Activated naive CD4-positive, alpha-beta T cell treated with anti-CD3 and anti-CD28 coated beads, Interleukin-2, amount 10 ng/mL, durations not matched to agents 7 days and 5 days (primary cell): ENCODE results near the gene LPP.
A peak's percentile ranks its signal among the peaks of the same experiment; 100 is the strongest.

ENCODE experiments used
- CTCF ChIA-PET: fragments of 350-600 bp; sonication (Branson Sonifier 250); formaldehyde crosslinking; loops from one replicate; lab custom pipeline; 2021; ENCODE audit warnings: antibody characterized with exemption; lab: Charles Lee
- DNase-seq: peaks from one replicate; pipeline ENCODE4 v3.0.0-alpha.2; 2020
- H3K27ac Mint-ChIP-seq: one replicate; pipeline ENCODE4 v1.8.0; 2021; ENCODE audit warnings: mild to moderate bottlenecking, moderate library complexity, mixed read lengths
- H3K27me3 Mint-ChIP-seq: one replicate; pipeline ENCODE4 v1.8.0; 2021; ENCODE audit warnings: mild to moderate bottlenecking, mixed read lengths
- H3K36me3 Mint-ChIP-seq: one replicate; pipeline ENCODE4 v1.8.0; 2021; ENCODE audit warnings: mixed read lengths
- H3K4me1 Mint-ChIP-seq: one replicate; pipeline ENCODE4 v1.8.0; 2021; ENCODE audit warnings: mixed read lengths
- H3K4me3 Mint-ChIP-seq: one replicate; pipeline ENCODE4 v1.8.0; 2021; ENCODE audit warnings: mild to moderate bottlenecking, moderate library complexity, mixed read lengths
- H3K9me3 Mint-ChIP-seq: one replicate; pipeline ENCODE4 v1.8.0; 2021; ENCODE audit warnings: mixed read lengths

The LPP gene

GRCh38 chr3:188200481-188200880 lies 46.5 kb downstream of the LPP start:
- H3K27me3 Mint-ChIP-seq: no peaks in the 10 kb centered on the region

DNA sequence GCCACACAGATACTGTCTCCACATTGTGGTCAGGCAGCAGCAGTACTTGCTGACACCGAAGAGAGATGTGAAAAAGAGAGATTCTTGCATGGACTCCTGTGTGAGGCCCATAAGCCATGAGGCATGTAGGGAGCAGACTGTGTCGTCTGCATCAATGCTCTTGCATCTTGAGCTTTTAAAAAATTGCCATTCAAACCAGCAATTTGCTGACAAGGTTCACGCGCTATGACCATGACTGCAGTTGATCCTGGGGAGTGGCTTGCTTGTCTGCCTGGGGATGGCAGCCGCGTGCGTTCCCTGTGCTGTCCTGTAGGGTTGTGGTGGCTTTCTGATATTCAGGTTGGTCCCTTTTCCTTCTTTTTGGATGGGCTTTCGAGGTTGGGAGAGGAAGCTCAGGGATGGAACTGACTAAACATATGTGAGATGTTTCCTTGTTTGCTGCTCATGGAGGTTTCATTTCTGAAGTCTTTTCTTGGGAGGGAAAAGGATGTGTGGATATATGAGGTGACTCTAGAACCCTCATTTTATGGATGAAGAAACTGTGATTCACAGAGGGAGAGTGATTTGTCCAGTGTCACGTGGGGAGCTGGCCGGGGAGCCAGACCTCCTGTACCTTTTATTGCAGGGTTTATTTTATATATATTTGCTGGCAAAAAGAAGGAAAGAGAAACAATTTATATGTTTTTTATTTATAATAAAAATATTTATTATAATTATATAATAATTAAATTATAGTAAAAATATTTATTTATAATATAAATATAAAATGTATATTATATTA lies 48.6 kb downstream of the LPP start:
- CTCF ChIA-PET: interaction anchor here (1.0 kb wide), 1 partner anchor 463 kb away, joined by 3 read pairs; no protein-coding TSS in a partner anchor
- no peaks in the 10 kb centered on the region for H3K9me3 Mint-ChIP-seq
- no peak overlapping the region for H3K27ac Mint-ChIP-seq
- peaks cover 11% of the 10 kb centered on the region for H3K4me1 Mint-ChIP-seq
- H3K36me3 Mint-ChIP-seq: peaks cover 22% of the 10 kb centered on the region
- H3K4me3 Mint-ChIP-seq: no peak overlapping the region
- peak; percentile 54 for DNase-seq
- H3K27me3 Mint-ChIP-seq: no peaks in the 10 kb centered on the region

More at GRCh38 chr3:188200481-188200880, 46.5 kb downstream of the LPP start:
- DNase-seq: no peak
- Mint-ChIP-seq H3K36me3 (peaks cover 26% of the 10 kb centered on the region), H3K4me1 (peaks cover 21% of the 10 kb centered on the region), H3K27ac (no peak overlapping the region), H3K4me3 (no peak overlapping the region), H3K9me3 (no peaks in the 10 kb centered on the region)
- CTCF ChIA-PET: no interaction called here

- DNase-seq: no peak
- no peak overlapping the region for H3K27ac Mint-ChIP-seq
- CTCF ChIA-PET: no interaction called here
- no peak overlapping the region for H3K4me3 Mint-ChIP-seq
- H3K27me3 Mint-ChIP-seq: no peaks in the 10 kb centered on the region
- peaks cover 34% of the 10 kb centered on the region for H3K36me3 Mint-ChIP-seq
- H3K4me1 Mint-ChIP-seq: peaks cover 9% of the 10 kb centered on the region
- no peaks in the 10 kb centered on the region for H3K9me3 Mint-ChIP-seq
Measured at GRCh38 chr3:188204526-188204925, 50.6 kb downstream of the LPP start.

DNA sequence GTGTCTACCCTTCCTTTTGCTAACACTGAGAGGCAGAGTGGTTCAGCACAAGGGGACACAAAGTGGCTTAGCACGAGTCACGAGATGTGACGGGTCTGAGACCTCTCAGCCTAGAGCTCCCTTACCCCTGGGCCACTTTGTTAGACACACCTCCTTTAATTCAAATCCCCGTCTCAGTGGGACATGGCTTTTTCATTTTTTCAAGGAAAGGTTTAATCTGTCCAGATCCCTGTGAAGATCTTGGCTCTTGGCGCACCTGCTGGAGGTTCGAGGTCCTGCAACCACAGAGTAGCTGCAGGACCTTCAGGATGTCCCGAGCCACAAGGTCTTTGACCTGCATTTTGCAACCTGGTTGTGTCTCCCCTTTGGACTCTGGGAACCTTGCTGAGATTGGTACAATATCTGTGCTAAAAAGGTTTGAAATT lies 52.0 kb downstream of the LPP start:
- DNase-seq: no peak
- H3K4me3 Mint-ChIP-seq: no peak overlapping the region
- H3K27me3 Mint-ChIP-seq: no peaks in the 10 kb centered on the region
- no peak overlapping the region for H3K27ac Mint-ChIP-seq
- H3K9me3 Mint-ChIP-seq: no peaks in the 10 kb centered on the region
- H3K4me1 Mint-ChIP-seq: peaks cover 9% of the 10 kb centered on the region
- CTCF ChIA-PET: interaction anchor here (0.6 to 1.0 kb wide), 3 partner anchors 14 to 909 kb away, joined by 3 to 4 read pairs (median 3); no protein-coding TSS in a partner anchor
- H3K36me3 Mint-ChIP-seq: peaks cover 45% of the 10 kb centered on the region

DNA sequence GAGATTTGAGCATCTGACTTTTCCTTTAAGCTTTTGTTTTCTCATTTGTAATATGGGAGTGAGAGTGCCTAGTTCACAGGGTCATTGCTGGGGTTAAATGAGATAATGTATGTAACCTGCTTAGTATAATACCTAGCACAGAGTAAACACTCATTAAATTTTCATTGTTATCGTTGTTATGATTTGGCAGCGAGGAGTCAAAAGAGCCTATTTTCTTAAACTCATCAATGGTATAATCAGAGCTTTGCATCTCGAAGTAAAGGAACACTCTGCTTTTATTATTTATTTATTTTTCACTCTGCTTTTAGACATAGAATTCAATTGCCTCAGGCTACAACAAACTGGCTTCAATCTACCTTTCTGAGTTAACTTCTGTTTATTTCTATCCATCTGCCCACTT lies 52.8 kb downstream of the LPP start:
- peaks cover 48% of the 10 kb centered on the region for H3K36me3 Mint-ChIP-seq
- no peak overlapping the region for H3K4me3 Mint-ChIP-seq
- CTCF ChIA-PET: no interaction called here
- no peaks in the 10 kb centered on the region for H3K9me3 Mint-ChIP-seq
- peaks cover 11% of the 10 kb centered on the region for H3K4me1 Mint-ChIP-seq
- no peak for DNase-seq
- H3K27ac Mint-ChIP-seq: no peak overlapping the region
- H3K27me3 Mint-ChIP-seq: no peaks in the 10 kb centered on the region

GRCh38 chr3:188207941-188208515 lies 54.1 kb downstream of the LPP start:
- peaks cover 48% of the 10 kb centered on the region for H3K36me3 Mint-ChIP-seq
- H3K4me3 Mint-ChIP-seq: no peak overlapping the region
- CTCF ChIA-PET: no interaction called here

GRCh38 chr3:188208516-188208981 lies 54.6 kb downstream of the LPP start:
- H3K9me3 Mint-ChIP-seq: no peaks in the 10 kb centered on the region
- CTCF ChIA-PET: no interaction called here
- no peak for DNase-seq

More at GRCh38 chr3:188207941-188208515, 54.1 kb downstream of the LPP start:
- Mint-ChIP-seq H3K4me1 (peaks cover 11% of the 10 kb centered on the region), H3K9me3 (no peaks in the 10 kb centered on the region), H3K27me3 (no peaks in the 10 kb centered on the region), H3K27ac (no peak overlapping the region)
- no peak for DNase-seq

DNA sequence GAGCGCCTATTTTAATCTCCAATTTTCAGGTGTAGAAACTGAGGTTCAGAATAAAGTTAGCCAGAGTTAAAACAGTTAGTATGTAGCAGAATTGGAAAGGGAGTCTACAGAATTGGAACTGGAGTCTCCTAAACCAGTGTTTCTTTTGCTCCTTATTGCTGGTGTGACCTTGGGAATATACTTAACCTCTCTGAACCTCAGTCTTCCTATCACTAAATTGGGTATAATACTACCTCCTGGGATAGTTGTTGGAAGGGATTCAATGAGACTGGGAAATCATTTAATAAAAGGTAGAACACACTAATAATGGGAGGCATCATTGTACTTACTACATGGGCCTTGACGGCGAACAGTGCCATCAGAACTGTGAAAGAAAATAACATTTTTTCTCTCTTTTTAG lies 55.1 kb downstream of the LPP start:
- H3K4me1 Mint-ChIP-seq: peaks cover 20% of the 10 kb centered on the region
- no peak overlapping the region for H3K27ac Mint-ChIP-seq
- no peaks in the 10 kb centered on the region for H3K9me3 Mint-ChIP-seq
- CTCF ChIA-PET: no interaction called here
- H3K27me3 Mint-ChIP-seq: no peaks in the 10 kb centered on the region
- peaks cover 54% of the 10 kb centered on the region for H3K36me3 Mint-ChIP-seq
- no peak for DNase-seq
- H3K4me3 Mint-ChIP-seq: no peak overlapping the region

More at GRCh38 chr3:188208516-188208981, 54.6 kb downstream of the LPP start:
- peaks cover 51% of the 10 kb centered on the region for H3K36me3 Mint-ChIP-seq
- H3K4me3 Mint-ChIP-seq: no peak overlapping the region
- peaks cover 16% of the 10 kb centered on the region for H3K4me1 Mint-ChIP-seq
- no peaks in the 10 kb centered on the region for H3K27me3 Mint-ChIP-seq
- no peak overlapping the region for H3K27ac Mint-ChIP-seq

DNA sequence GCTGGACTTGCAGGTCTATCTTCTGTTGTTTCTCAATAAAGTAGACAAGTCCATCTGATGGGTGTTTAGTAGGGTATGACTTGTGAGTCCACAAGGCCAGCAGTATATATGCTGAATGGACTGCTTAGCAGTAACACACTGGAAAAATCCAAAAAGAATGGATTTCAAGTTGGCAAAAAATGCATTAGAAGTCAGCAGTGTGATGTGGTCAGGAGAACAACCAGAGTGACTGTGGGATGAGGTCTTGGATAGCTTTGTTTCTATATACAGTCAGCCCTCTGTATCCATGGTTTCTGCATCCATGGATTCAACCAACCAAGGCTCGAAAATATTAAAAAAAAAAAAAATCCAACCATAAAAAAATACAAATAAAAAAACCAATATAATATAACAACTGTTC lies 55.8 kb downstream of the LPP start:
- H3K4me3 Mint-ChIP-seq: no peak overlapping the region
- CTCF ChIA-PET: interaction anchor here (0.7 kb wide), 1 partner anchor 90 kb away, joined by 3 read pairs; no protein-coding TSS in a partner anchor

DNA sequence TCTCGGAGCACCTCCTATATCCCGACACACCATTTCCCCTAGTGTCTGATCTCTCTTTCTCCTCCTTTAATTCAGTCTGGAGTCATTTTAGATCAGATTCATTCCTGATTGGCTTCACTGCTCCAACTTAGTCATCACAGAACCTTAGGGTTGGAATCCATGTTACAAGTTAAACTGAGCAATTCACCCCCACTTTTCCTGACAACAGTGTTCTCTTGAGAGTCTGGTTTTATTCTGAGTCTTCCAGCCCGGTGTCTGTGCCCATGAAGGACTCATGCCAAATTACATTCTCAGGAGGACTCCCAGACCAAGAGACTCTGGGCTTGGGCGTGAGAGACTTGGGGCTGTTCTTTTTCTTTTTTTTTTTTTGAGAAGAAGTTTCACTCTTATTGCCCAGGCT lies 57.5 kb downstream of the LPP start:
- H3K4me3 Mint-ChIP-seq: no peak overlapping the region
- H3K4me1 Mint-ChIP-seq: peaks cover 28% of the 10 kb centered on the region
- no peak overlapping the region for H3K27ac Mint-ChIP-seq
- DNase-seq: no peak
- CTCF ChIA-PET: no interaction called here
- H3K27me3 Mint-ChIP-seq: no peaks in the 10 kb centered on the region
- H3K36me3 Mint-ChIP-seq: peaks cover 54% of the 10 kb centered on the region
- H3K9me3 Mint-ChIP-seq: no peaks in the 10 kb centered on the region

More for the DNA sequence above, 55.8 kb downstream of the LPP start:
- peaks cover 25% of the 10 kb centered on the region for H3K4me1 Mint-ChIP-seq
- peaks cover 53% of the 10 kb centered on the region for H3K36me3 Mint-ChIP-seq
- DNase-seq: no peak
- H3K27ac Mint-ChIP-seq: no peak overlapping the region
- no peaks in the 10 kb centered on the region for H3K9me3 Mint-ChIP-seq
- H3K27me3 Mint-ChIP-seq: no peaks in the 10 kb centered on the region

DNA sequence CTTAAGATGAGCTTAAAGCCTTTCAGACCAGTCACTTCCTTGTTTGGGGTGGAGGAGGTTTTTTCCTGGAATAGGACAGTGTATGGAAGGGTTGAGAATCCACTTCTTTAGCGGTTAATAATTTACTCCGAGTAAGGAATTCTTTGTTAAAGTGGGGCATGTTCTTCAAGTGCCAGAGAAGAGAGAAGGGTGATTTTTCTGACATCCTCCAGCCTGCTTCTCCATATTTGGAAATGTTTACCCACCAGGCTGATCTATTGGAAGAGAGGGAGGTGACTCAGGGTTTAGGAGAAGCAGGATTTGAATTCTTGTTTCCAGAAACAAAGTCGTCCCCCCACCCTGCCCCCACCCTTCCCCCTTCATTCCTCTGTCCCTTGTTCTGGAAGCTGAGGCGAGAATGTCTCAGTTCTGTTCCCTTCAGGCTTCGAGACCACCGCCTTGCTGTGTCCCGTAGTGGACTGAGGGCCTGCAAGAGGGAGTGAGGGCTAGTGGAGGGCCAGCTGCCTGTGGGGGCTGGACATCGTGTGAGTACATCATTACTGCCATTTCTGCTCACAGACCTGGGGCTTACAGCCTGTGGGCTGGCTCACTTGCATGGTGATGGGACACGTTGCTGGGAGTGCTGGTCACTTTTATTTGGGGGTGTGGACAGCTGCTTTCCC lies 58.5 kb downstream of the LPP start:
- Mint-ChIP-seq H3K27ac (no peak overlapping the region), H3K36me3 (peaks cover 60% of the 10 kb centered on the region), H3K4me1 (peaks cover 37% of the 10 kb centered on the region), H3K4me3 (no peak overlapping the region), H3K9me3 (no peaks in the 10 kb centered on the region), H3K27me3 (no peaks in the 10 kb centered on the region)
- DNase-seq: no peak
- CTCF ChIA-PET: no interaction called here

DNA sequence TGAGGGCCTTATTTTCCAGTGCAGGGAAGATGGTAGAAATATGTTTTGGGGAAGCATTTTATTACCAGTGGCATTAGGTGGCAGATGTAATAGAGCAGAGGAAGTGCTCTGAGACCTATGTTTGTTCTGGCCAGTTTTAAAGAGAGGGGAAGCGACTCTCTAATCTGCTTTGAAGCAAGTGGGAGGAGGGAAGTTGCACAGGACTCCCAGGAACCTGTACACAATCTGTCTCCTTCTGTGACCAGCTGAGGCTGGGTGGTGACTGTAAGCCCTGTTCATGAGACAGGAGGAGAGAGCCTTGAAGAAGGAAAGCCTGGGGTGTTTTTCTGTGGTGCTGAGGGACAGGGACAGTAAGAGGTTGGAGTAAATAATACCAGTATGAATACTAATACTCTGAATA lies 60.5 kb downstream of the LPP start:
- no peak for DNase-seq
- Mint-ChIP-seq H3K36me3 (peaks cover 45% of the 10 kb centered on the region), H3K4me3 (no peak overlapping the region), H3K4me1 (peaks cover 41% of the 10 kb centered on the region), H3K9me3 (no peaks in the 10 kb centered on the region), H3K27ac (no peak overlapping the region), H3K27me3 (no peaks in the 10 kb centered on the region)
- CTCF ChIA-PET: interaction anchor here (1.2 kb wide), 1 partner anchor 535 kb away, joined by 3 read pairs; no protein-coding TSS in a partner anchor

DNA sequence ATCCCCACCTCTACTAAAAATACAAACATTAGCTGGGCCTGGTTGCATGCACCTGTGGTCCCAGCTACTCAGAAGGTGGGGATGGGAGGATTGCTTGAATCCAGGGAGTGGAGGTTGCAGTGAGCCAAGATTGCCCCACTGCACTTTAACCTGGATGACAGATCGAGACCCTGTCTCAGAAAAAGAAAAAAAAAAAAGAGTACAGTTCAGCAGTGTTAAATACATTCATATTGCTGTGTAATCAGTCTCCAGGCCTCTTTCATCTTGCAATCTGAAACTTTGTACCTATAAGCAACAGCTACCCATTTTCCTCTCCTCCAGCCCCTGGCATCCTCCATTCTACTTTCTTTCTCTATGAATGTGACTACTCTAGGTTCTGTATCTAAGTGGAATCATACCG lies 61.2 kb downstream of the LPP start:
- no peaks in the 10 kb centered on the region for H3K9me3 Mint-ChIP-seq
- no peaks in the 10 kb centered on the region for H3K27me3 Mint-ChIP-seq
- peaks cover 43% of the 10 kb centered on the region for H3K36me3 Mint-ChIP-seq
- no peak overlapping the region for H3K4me3 Mint-ChIP-seq
- H3K4me1 Mint-ChIP-seq: peaks cover 41% of the 10 kb centered on the region
- DNase-seq: no peak
- CTCF ChIA-PET: no interaction called here
- H3K27ac Mint-ChIP-seq: no peak overlapping the region

DNA sequence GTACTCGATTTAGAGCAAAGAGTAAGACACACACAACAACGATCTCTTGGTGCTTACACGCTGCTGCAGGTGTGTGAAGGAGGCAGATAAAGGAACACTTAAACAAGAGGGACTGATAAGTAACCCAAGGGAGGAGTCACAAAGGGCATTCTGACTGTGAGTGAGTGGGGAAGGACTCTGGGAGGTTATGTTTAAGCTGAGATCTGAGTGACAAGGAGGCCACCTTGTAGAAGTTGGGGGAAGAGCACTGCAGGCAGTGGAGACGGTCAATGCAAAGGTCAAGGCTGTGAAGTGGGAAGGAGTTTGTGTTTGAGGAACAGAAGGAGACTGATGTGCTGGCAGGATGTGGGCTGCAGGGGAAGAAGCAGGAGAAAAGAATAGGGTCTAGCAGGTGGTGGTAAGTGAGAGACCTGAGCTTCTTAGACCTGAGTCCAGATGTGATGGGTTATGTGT lies 63.1 kb downstream of the LPP start:
- Mint-ChIP-seq H3K36me3 (peaks cover 36% of the 10 kb centered on the region), H3K27me3 (no peaks in the 10 kb centered on the region), H3K27ac (no peak overlapping the region), H3K4me1 (peaks cover 38% of the 10 kb centered on the region), H3K9me3 (no peaks in the 10 kb centered on the region), H3K4me3 (no peak overlapping the region)
- CTCF ChIA-PET: no interaction called here
- DNase-seq: no peak
